ENCODE results near the gene CSF2.

DNA sequence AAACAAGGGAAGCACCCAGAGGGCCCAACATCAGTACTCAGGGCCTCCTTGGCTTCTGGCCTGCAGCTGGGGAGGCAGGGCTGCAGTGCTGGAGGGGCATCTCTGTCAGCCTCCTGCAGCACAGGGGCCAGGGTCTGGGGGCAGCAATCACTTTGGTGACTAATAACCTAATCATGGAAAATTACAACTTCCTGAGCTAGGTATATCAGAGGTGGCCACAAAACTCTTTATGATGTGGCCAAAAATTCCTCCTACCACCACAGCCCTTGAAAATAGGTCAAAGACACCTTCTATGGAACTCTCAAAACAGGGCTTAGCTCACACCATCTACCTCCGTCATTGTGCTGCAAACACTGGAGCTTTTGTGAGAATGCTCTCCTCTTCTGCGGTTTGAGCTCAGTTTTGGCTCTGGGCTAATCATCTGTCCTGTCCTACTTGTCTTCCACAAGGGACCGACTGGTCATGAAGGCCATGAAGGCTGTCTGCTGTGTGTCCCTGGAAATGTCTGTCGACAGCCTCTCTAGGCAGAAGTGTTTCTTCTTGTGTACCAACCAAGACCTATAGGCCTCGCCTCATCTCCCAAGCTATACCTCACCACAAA lies 28.6 kb downstream of the CSF2 start:
- TF ChIP-seq, protein P1, sequence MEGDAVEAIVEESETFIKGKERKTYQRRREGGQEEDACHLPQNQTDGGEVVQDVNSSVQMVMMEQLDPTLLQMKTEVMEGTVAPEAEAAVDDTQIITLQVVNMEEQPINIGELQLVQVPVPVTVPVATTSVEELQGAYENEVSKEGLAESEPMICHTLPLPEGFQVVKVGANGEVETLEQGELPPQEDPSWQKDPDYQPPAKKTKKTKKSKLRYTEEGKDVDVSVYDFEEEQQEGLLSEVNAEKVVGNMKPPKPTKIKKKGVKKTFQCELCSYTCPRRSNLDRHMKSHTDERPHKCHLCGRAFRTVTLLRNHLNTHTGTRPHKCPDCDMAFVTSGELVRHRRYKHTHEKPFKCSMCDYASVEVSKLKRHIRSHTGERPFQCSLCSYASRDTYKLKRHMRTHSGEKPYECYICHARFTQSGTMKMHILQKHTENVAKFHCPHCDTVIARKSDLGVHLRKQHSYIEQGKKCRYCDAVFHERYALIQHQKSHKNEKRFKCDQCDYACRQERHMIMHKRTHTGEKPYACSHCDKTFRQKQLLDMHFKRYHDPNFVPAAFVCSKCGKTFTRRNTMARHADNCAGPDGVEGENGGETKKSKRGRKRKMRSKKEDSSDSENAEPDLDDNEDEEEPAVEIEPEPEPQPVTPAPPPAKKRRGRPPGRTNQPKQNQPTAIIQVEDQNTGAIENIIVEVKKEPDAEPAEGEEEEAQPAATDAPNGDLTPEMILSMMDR (conservative IDR thresholded peaks at IDR 0.05): no peak
- TF ChIP-seq EZH2 (IDR thresholded peaks at IDR 0.05; ENCODE audit: low read depth): no peak

Measured in PC-9 (cell line).